HS-5 (cell line): ENCODE data around the gene TSHZ3.

Experiments
- DNase-seq: peaks from one replicate; pipeline ENCODE4 v3.0.0-alpha.2; 2012; ENCODE audit warnings: low read depth

The TSHZ3 gene

DNA sequence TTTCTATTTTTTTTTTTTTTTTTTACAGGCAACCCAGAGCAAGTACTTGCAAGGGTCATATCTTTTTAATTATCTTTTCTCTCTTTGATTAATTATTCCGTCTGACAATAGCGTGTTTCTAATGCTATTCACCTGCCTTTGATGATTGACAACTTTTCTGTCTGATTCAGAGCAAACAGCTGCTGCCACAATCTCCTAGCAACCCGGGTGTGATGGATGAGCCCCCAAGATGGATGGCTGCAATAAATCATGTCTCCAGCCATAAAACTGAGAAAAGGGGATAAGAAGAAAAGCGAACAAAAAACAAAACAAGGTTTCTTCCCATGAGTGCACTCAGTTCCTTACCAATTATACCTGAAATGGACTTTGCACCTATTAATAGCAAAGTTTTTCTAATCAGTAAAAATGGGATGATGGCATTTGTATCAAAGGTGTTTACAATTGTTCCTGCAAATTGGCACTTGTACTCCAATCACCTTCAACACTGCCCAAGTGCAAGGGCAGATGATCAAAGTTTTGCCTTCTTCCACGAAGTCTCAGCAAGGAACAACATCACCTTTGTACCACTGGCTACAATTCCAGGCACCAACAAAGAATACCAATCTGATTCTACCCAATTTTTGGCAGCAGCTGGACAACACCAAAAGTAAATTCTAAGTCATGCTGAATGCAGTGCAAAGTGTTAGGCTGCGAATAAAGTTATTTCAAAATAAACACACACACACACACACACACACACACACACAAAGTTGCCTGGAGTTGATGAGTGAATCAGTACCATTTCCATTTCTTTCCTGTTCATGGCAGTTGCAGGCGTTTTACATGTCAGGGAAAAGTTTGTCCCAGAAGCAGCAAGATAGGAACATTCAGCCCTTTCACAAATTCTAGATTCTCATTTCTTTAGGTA is 12.0 kb downstream of the TSHZ3 start:
- no peak for DNase-seq

DNA sequence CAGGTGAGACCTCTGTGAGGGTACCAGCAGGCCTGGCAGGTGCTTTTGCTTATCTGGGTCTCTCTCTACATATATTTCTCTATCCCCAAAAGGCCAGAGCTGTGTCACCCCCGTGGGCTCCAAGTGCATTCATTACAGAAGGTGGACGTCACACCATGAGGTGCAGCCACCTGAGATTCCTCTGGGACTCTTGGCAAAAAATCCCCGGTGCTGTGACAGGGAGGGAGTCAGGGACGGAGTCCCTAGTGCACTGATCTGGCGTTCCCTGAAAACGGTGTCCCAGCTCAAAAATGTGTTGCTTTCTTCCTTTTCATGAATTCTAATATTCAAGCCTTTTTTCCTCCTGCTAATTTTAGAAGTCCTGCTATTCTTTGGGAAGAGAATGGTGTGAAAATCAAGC is 13.5 kb downstream of the TSHZ3 start:
- no peak for DNase-seq

DNA sequence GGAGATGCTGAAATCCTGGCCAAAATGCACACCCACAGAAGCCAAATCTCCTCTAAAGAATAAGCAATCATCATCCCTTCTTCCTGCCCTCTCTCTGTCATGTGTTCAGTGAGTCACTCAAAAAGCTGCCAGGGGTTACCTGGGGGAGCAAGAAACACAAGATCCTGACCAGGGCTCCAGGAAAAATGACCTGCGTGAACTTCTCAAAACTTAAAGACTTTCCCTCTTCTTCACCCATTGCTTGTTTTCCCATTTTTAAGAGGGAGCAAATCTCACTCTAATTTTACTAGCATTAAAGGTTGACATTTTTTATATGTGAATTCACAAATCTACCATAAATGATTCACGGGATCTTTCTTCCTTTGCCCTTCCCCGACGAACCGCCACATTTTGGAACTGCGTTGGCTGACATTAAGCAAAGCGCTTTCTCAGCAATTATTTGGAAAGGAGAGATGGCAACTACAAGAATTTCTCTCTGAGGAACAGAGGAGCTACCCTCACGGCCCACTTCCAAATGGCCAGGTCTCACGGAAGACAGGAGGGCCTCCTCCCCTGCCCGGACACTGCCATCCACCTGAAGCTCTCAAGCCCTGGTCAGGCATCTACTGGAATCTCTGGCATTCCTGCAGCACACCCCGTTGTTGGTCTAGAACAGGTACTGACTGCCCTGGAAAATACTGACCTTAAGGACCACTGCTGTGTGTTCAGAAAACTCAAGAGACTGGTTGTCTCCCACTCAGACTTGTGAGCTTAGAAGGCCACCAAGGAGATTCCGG is 14.2 kb downstream of the TSHZ3 start:
- DNase-seq: no peak

DNA sequence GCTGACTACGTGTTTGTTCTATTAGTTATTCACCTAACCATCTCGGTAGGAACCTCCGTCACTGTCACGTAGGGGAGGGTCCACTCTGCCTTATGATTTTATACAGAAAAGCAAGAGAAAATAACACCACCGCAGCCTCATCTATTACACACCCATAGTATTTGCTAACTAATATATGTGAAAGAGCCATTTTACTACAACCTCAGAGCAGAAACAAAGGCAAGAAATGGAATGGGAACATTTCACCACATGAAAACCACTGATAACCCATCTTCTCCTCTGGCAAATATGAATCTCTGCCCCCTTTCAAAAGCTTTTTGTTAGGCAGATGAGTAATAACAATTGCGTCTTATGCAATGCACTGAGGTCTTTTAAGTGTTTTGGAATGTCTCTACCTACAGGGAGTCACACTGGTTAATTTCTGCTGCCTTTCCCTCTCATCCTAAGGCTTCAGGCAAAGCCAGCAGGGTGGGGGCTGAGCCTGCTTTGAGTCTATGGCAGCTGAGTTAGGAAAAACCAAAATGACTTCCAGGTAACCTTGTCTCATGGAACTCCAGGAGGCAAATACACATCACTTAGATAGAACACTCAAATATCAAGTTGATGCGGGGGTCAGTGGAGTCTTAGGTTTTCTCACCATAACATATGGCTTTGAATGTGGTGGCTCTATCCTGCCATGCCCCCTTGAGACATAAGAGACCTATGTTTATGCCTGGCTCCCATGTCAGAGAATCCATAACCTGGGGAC is 15.0 kb downstream of the TSHZ3 start:
- DNase-seq: peak; percentile 71

DNA sequence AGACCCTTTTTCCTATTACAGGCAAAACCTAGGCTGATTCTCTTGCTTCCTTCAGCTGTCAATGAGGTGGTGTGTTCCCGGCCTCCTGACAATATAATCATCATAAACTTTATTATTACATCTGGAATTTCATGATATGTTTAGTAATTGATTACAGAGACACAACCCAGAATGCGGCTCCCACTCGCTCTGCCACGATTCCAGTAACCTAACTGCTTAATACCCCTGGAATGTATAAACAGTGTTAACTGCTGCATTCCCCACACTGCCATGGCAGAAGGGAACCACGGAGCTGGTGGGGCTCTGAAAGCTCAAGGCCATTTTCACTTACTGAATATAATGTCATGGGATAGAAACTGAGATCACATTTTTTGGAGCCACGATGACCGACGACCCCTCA is 17.1 kb downstream of the TSHZ3 start:
- DNase-seq: no peak

DNA sequence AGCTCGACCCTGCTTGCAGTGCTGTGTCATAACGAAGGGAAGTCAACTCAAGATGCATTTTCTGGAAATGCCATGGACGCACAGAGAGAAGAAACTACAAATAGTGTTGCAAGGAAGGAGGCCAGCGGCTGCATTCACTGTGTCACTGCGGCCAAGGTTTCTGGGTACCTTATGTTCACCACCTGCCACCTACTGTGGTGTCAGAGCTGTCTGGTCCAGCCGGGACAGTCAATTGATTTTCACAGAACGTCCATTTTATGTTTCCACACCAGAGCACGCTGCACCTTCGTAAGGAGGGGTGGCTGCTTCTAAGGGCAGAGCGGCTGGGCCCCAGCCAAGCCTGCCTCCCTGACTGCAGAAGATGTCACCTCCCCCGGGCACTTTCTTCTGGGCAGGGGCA is 17.7 kb downstream of the TSHZ3 start:
- no peak for DNase-seq

DNA sequence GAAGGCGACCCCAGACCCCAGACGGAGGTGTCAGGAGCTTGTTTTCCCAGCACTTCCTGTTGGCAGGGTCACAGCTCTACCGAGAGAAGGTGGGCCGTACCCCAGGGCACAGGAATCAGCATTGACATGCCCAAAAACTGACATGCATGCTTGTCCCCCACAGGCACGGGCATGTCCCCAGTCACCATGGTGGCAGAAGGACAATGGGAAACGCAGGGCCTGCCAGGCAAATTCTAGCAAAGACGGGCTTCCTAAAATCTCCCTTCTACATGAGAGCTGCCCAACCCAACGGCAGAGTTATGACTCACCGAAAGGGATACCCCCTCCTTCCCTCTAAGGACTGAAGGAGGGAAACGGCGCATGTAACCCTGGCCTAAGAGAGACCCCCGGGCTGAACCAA is 18.5 kb downstream of the TSHZ3 start:
- no peak for DNase-seq

DNA sequence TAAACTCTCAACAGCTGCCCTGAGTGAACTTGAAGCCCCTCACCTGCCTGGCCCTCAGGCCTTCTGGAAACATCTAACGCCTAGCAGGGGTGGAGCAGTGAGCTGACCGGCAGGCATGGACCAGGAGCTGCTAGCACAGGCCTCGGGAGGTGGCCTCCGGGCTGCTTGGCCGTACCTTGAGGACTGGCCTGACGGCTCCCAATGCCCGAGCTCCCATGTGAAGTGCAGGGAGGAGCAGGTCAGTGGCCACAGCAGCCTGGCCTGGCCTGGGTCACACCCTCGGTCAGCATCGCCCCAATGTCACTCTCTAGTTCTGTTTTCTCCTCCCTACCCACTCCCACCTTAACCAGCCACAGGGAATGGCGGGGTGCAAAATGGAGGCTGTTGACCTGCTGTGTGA is 19.0 kb downstream of the TSHZ3 start:
- DNase-seq: no peak

DNA sequence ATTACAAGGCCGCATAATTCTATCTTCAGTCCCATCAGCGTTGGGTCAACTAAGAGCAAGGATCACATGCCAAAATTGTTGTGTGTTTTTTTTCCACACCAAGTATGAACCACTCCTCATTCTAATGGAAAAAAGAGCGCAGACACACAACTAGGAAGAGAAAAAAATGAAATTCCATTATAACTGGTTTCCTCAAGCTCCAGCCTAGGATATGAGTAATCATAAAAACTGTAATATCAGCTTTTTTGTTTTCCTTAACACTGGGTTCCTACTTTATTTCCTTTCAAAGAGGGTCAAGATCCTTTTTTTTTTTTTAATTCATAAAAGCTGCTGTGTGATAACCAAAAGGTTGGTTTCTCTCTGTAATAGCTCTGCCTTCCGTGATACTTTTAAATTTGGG is 19.4 kb downstream of the TSHZ3 start:
- DNase-seq: no peak

DNA sequence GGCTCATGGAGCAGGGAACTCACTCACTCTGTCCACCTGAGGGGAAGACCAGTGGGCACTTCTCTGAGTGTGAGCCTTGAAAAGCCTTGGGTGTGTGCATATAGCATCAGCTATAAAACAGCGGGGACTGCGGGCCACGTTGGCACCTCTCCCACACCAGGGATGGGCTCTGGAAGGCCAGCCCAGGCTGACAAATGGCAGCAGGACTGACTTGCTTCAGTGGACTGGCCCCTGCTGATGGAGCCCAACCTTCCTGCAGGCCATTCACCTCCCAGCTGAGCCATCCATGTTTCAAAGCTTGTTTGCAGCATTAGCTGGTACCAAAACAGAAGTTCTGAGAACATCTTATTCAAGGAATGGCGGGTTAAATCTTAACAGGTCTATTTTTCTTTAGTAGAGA is 21.0 kb downstream of the TSHZ3 start:
- no peak for DNase-seq

DNA sequence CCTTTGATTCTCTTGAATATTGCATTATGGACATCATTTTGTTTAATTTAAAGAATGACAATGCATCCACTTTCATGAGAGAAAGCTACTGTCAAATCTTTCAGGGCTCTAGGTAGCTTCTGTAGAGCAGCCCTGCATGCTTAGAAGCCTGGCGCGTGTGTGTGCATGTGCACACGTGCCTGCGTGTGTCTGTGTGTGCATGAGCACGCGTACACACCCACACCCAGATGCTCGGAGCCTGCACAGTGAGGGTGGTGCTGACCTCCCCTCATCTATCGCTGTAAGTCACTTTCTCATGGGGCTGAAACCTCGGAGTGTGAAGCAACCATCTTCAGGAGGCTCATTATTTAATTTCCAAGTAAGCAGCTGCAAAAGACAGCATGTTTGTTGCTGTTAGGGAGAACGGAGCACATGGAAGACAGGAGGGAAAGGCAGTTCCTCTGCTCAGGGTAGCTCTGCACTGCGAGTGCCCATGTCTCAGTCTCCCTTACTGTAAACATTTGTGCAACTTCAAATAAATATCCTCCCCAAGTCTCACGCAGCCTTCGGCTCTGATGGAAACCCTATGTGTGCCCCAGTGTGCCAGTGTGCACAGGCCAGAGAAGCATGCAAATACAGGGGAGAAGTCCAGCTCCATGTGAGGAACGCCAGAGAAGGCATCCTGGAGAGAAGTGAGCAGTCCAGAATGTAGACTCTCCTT is 22.8 kb downstream of the TSHZ3 start:
- DNase-seq: no peak

DNA sequence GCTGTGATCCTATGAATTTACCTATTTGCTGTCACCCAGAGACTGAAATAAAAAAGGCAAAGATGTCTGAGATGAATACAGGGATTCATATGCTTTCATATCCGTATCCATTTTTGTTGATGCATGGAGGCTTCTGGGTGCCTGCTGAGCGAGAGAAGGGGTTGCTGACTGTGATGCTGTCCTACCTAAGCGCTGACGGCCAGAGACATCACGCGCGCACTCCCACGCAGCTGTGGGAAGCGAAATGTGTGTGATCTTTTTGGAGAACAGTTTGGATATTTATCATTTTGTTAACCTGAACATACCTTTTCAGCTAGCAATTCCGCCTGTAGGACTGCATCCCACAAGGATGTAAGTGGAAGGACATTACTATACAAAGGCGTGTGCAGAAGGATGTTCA is 23.9 kb downstream of the TSHZ3 start:
- DNase-seq: no peak

DNA sequence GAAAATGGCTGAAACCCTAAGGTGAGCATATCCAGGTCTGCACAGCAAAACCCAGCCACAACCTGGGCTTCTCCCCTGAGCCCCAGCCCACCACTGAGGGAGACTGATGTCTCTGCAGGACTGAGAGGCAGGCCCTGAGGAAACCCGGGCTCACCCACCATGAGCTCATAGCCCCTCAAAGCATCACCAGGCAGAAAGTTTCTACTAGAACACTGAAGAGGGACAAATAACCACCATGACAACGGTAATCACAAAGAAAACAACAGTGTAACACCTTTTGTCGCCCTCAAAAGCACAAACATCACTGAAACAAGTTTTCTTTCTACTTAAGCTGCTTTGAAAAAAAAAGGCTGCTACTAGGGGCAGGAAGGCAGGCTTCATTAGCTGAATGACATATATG is 29.8 kb downstream of the TSHZ3 start:
- no peak for DNase-seq

DNA sequence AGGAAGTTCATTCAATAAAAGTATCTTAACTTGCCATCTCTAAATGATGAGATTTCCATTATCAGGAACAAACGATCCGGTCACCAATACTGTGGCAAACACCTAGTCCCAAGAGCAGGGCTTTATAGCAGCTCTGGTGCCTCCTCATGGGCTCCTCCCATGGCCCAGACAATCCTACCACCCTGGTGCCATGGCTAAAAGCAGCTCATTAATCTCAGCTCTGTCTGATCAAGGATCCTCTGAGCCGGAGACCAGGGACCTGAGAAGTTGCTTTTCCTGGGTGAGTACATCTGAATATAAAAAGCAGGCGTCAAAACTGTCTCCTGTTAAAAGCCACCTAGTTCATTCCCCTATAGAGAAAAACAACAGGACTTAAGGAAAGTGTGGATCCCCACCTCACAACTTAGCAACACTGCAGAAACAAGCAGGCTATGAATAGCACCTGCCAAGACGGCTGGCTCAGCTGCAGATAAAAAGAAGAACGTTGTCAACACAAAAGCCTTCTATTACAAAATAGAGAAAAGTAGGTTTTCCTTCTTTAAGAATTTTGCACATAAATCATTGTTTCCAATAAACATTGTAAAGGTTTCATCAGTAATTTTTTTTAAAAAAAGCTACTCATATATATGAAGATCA is 30.3 kb downstream of the TSHZ3 start:
- no peak for DNase-seq

DNA sequence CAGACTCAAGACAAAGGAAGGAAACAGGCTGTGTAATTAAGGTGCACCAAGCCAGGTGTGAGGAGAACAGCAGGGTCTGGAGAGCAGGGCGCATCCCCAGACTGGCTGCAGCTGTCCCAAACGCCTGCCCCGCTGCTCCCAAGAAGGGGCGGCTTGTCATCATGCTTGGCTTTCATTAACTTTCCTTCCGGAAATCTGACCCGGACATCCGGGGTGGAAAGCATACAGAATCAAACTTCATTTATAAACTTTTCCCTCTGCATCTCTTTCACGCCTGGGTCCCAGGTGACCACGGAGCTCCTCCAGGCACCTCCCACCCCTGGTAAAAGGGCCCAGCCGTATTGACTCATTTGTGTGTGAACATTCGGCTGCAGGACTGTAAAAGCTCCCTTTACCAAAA is 31.7 kb downstream of the TSHZ3 start:
- no peak for DNase-seq

DNA sequence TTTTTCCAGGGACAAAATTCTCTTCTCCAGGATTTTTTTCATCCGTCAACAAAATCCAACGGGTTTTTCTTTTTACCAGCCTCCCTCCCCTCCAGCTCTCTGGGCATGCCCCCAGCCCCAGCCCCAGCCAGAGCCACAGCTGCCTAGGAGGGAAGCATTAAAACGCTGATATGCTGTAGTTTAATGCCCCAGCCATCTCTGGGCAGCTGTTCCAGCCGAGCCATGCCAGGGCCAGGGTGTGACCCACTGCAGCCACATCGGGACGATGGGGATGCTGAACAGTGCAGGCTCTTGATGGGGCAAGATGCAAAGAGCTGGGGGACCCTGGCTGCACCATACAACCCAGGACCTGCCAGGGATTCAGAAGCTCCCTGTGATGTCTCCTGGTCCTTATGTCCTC is 32.1 kb downstream of the TSHZ3 start:
- DNase-seq: no peak

DNA sequence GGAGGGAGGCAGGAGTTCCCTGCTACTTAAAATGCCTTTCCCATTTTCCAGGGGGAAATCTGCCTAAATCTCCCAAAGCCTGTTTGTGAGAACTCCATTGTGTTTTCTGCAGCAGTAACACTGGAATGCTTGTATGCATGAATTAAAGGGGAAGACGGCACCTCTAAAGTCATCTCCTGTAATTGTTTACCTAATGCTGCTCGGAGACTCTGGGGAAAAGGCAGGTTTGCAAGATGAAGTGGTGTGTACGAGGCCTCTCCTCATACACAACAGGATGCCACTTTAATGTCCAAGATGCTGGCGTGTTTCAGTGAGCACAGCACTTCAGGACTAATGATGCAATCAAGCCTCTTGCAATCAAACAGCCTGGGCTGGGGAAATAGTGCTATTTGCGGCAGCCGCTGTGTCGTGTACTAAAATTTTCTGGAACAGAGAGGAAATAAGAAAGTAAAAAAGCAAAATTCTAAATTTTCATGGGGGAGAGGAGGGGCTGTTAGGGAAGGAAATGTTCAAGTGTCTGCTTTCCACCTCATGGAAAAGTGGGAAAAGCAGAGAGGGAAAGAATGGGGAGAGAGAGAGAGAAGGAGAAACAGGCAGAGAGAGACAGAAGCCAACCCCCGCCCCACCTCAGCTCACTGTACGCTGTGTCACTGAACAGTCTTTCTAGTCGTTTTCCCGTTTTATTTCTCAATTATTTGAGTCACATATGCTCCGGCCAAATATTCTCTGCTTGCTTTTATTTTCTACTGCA is 32.9 kb downstream of the TSHZ3 start:
- no peak for DNase-seq

DNA sequence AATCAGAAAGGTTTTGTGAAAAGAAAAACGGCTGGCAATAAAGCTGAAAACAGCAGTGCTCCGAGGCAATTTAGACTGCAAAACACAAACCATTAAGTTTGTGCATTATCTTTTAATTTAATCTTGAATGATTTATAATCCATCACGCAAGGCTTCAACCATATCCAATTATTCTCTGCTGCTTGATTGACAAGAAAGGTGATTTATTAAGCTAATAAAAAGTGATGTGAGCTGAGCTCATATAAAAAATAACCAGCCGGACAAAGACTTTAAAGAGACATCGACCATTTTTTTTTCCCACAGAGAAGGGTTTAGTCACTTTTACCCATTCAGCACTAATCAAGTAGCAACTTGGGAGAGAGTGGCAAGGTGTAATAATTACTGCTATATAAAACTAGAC is 33.6 kb downstream of the TSHZ3 start:
- DNase-seq: no peak

DNA sequence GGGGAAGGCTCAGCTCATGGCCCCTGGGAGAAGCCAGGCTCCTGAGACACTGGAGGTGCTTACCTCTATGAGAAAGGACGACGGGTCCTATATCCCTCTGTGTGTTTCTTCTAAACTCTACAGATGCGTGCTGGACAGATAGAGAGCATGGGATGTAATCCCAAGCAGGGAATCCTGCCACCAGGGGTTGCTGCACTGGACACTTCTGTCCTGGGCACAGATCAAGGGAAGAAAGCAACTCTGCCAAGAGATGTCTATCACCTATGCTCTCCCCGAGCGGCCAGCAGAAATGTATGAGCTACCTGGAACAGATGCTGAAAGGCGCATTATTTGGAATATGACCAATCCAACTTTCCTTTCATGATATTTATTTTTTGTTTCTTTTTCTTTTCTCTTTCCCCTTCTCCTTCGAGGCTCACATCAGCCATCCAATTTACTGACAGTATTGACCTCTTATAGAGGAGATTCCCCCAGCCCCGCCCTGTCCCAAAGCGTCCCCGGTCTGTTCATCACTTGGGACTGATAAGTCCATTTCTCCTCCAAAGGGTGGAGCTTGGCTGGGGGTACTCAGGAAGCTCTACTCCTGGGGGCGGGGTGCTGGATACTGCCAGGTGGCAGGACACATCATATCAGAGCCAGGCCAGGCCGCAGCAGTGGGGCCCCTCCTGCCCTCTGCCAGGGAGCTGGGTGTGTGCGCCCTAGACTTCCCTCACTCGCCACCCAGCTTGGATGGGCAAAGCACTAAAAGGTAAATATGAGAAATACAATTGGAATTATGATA is 34.2 kb downstream of the TSHZ3 start:
- DNase-seq: no peak

DNA sequence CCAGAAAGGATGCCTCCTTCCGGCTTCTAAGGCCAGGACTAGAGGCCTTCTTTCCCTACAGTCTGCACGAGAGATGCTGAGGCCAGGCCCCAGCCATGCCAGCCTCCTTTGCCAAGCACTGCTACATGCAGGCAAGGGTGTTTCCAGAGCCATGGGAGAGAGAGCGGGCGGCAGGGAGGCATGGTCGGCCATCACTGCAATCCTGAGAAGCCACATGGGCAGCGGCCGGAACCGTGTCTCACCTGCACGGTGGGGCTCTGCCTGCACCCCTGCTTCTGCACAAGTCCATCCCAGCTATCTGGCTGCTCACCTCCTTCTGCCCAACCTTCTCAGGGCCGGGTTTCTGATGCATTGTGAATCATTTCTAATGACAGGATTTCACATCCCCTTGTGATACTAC is 35.1 kb downstream of the TSHZ3 start:
- no peak for DNase-seq
